Stimulated activated CD8-positive, alpha-beta memory T cell treated with anti-CD3 and anti-CD28 coated beads, Interleukin-15, amount 100 ng/mL, for 1 hour (primary cell): ENCODE data around the gene GMCL1.
A peak's percentile ranks its signal among the peaks of the same experiment; 100 is the strongest.
"Not testable (repeated sequence)": the region's sequence is repeated elsewhere in the genome, so short reads cannot be mapped to it uniquely, and the experiment has no call there.

Experiments
- DNase-seq: peaks from one replicate; pipeline ENCODE4 v3.0.0-alpha.2; 2020; ENCODE audit warnings: low read depth

Gene GMCL1

GRCh38 chr2:69829256-69830044 is at the start of gene GMCL1:
GMCL1 (plus strand) TSS chr2:69829660; CDS start chr2:69829893, 233 bp downstream.
- peak; percentile 95 for DNase-seq

GRCh38 chr2:69780921-69781320 is 48.5 kb upstream of the GMCL1 start:
- no peak for DNase-seq

GRCh38 chr2:69781321-69782248 is 47.9 kb upstream of the GMCL1 start:
- DNase-seq: no peak

- DNase-seq: no peak
Observed at GRCh38 chr2:69784228-69784627, 45.2 kb upstream of the GMCL1 start.

GRCh38 chr2:69785358-69785757 is 44.1 kb upstream of the GMCL1 start:
- DNase-seq: no peak

- DNase-seq: no peak
Observed at GRCh38 chr2:69786052-69786560, 43.4 kb upstream of the GMCL1 start.

- DNase-seq: no peak
Observed at GRCh38 chr2:69789175-69789721, 40.2 kb upstream of the GMCL1 start.

GRCh38 chr2:69789772-69790600 is 39.5 kb upstream of the GMCL1 start:
- no peak for DNase-seq

GRCh38 chr2:69790601-69790959 is 38.9 kb upstream of the GMCL1 start:
- no peak for DNase-seq

GRCh38 chr2:69791045-69791444 is 38.4 kb upstream of the GMCL1 start:
- DNase-seq: no peak

GRCh38 chr2:69796174-69796573 is 33.3 kb upstream of the GMCL1 start:
- no peak for DNase-seq

- no peak for DNase-seq
Observed at GRCh38 chr2:69797235-69797634, 32.2 kb upstream of the GMCL1 start.

- no peak for DNase-seq
Observed at GRCh38 chr2:69797836-69798289, 31.6 kb upstream of the GMCL1 start.

- no peak for DNase-seq
Observed at GRCh38 chr2:69798290-69798908, 31.1 kb upstream of the GMCL1 start.

- DNase-seq: no peak
Observed at GRCh38 chr2:69798909-69799526, 30.4 kb upstream of the GMCL1 start.

- no peak for DNase-seq
Observed at GRCh38 chr2:69801745-69802290, 27.6 kb upstream of the GMCL1 start.

GRCh38 chr2:69802781-69803367 is 26.6 kb upstream of the GMCL1 start:
- not testable (repeated sequence) for DNase-seq

GRCh38 chr2:69804416-69804815 is 25.0 kb upstream of the GMCL1 start:
- DNase-seq: no peak

- DNase-seq: no peak
Observed at GRCh38 chr2:69805887-69806286, 23.6 kb upstream of the GMCL1 start.
